IPS-20b (cell line): Measurements from ENCODE around the gene AJM1.
"Not testable (repeated sequence)": the region's sequence is repeated elsewhere in the genome, so short reads cannot be mapped to it uniquely, and the experiment has no call there.

Source experiments
- H3K27ac ChIP-seq: one replicate; pipeline ENCODE4 v1.5.1; 2013; ENCODE audit warnings: low read length
- H3K27me3 ChIP-seq: 2 replicates; pipeline ENCODE4 v1.6.1; 2013; ENCODE audit warnings: mild to moderate bottlenecking, low read length, inconsistent platforms; ENCODE audit not compliant: insufficient read depth
- H3K36me3 ChIP-seq: 2 replicates; pipeline ENCODE4 v1.6.1; 2013; ENCODE audit warnings: low read depth, mild to moderate bottlenecking, inconsistent platforms, low read length, moderate library complexity; ENCODE audit not compliant: insufficient read depth
- H3K4me1 ChIP-seq: 2 replicates; pipeline ENCODE4 v1.6.1; 2013; ENCODE audit warnings: mild to moderate bottlenecking, control low read depth, inconsistent platforms, low read length, moderate library complexity; ENCODE audit not compliant: insufficient read depth
- H3K4me3 ChIP-seq: 2 replicates; pipeline ENCODE4 v1.5.1; 2013; ENCODE audit warnings: mild to moderate bottlenecking, low read length, inconsistent platforms
- H3K9ac ChIP-seq: 2 replicates; pipeline ENCODE4 v1.6.1; 2013; ENCODE audit warnings: low read depth, mild to moderate bottlenecking, inconsistent platforms, low read length, moderate library complexity
- H3K9me3 ChIP-seq: 2 replicates; pipeline ENCODE4 v1.6.1; 2013; ENCODE audit warnings: mild to moderate bottlenecking, low read depth, low read length, inconsistent platforms; ENCODE audit not compliant: insufficient read depth

Gene AJM1

GRCh38 chr9:136865768-136866103, 23.5 kb downstream of the AJM1 start:
- Histone ChIP-seq H3K9ac (peak overlapping the region; percentile 73; the same call in 1 of the 2 replicates), H3K27me3 (no peaks in the 10 kb centered on the region), H3K9me3 (peaks cover 21% of the 10 kb centered on the region), H3K36me3 (peaks cover 37% of the 10 kb centered on the region), H3K4me3 (peak overlapping the region; percentile 76), H3K27ac (no peak overlapping the region), H3K4me1 (peaks cover 3% of the 10 kb centered on the region; the same call in 1 of the 2 replicates)

DNA sequence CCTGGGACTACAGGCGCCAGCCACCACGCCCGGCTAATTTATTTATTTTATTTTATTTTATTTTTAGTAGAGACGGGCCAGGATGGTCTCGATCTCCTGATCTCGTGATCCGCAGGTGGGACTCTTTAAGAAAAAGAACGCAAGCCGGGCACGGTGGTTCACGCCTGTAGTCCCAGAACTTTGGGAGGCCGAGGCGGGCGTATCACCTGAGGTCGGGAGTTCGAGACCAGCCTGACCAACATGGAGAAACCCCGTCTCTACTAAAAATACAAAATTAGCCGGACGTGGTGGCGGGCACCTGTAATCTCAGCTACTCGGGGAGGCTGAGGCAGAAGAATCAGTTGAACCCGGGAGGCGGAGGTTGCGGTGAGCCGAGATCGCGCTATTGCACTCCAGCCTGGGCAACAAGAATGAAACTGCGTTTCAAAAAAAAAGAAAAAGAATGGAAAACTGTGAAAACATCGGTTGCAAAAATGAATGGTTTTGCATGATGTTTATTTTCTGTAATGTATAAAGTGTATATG, 24.7 kb downstream of the AJM1 start:
- H3K9ac ChIP-seq, H3K4me1 ChIP-seq, H3K27me3 ChIP-seq, H3K27ac ChIP-seq: not testable (repeated sequence)
- peak overlapping the region; percentile 46; the same call in 1 of the 2 replicates for H3K4me3 ChIP-seq
- H3K9me3 ChIP-seq, result peaks cover 30% of the 10 kb centered on the region
- peaks cover 24% of the 10 kb centered on the region for H3K36me3 ChIP-seq

GRCh38 chr9:136867480-136867879, 25.2 kb downstream of the AJM1 start:
- no peak overlapping the region for H3K27ac ChIP-seq
- H3K27me3 ChIP-seq, result no peaks in the 10 kb centered on the region
- peaks cover 34% of the 10 kb centered on the region for H3K9me3 ChIP-seq
- peaks cover 3% of the 10 kb centered on the region; the same call in 1 of the 2 replicates for H3K4me1 ChIP-seq
- H3K36me3 ChIP-seq, result peaks cover 19% of the 10 kb centered on the region
- H3K9ac ChIP-seq, result no peak overlapping the region
- no peak overlapping the region for H3K4me3 ChIP-seq

DNA sequence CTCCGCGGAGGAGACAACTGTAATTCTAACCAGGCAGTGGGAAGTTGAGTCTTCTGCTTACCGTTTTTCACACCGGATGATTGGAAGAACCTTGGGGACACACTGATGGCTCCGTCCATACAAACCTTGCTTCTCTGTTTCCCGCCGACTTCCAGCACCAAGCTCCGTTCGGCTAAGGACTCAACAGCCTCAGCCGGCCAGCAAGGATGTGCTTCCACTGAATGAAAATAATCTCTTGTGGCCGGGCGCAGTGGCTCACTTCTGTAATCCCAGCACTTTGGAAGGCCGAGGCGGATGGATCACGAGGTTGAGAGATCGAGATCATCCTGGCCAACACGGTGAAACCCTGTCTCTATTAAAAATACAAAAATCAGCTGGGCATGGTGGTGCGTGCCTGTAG, 25.6 kb downstream of the AJM1 start:
- H3K9ac ChIP-seq, result no peak overlapping the region
- peaks cover 3% of the 10 kb centered on the region; the same call in 1 of the 2 replicates for H3K4me1 ChIP-seq
- peaks cover 15% of the 10 kb centered on the region for H3K36me3 ChIP-seq
- H3K9me3 ChIP-seq, result peaks cover 39% of the 10 kb centered on the region
- no peaks in the 10 kb centered on the region for H3K27me3 ChIP-seq
- no peak overlapping the region for H3K4me3 ChIP-seq
- no peak overlapping the region for H3K27ac ChIP-seq

- no peaks in the 10 kb centered on the region for H3K27me3 ChIP-seq
- no peak overlapping the region for H3K27ac ChIP-seq
- peaks cover 8% of the 10 kb centered on the region for H3K36me3 ChIP-seq
- no peak overlapping the region for H3K9ac ChIP-seq
- H3K9me3 ChIP-seq, result peaks cover 46% of the 10 kb centered on the region
- no peak overlapping the region for H3K4me3 ChIP-seq
- H3K4me1 ChIP-seq, result peaks cover 3% of the 10 kb centered on the region; the same call in 1 of the 2 replicates
These were observed 26.4 kb downstream of the AJM1 start for GRCh38 chr9:136868644-136869043.

DNA sequence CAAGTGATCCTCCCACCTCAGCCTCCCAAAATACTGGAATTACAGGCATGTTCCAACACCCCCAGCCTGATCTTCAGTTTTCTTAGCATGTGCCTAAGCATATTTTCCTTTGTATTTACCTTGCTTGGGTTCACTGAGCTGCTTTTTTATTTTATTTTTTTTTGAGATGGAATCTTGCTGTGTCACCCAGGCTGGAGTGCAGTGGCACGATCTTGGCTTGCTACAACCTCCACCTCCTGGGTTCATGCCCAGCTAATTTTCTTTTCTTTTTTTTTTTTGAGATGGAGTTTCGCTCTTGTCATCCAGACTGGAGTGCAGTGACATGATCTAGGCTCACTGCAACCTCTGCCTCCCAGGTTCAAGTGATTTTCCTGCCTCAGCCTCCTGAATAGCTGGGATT, 27.3 kb downstream of the AJM1 start:
- H3K9me3 ChIP-seq, result peaks cover 48% of the 10 kb centered on the region
- H3K36me3 ChIP-seq, H3K4me1 ChIP-seq, H3K27ac ChIP-seq, H3K9ac ChIP-seq, H3K4me3 ChIP-seq, H3K27me3 ChIP-seq: not testable (repeated sequence)

DNA sequence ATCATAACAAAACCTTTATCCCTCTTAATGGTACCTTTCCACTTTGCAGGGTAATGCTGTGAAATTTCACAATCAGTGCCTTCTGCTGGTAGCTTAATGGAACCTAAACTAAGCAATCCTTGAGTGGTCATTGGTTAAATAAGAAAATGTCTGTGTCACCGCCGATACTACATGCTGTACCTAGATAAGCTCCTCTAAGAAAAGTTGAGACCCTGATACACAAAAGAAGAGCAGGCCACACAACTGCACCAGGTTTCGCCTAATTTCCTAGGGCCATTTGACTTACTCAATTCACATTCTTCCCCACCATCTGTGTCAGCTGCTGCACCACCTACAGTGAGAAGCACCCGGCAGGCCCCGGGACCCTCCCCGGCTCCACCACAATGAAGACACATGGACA, 32.9 kb downstream of the AJM1 start:
- no peaks in the 10 kb centered on the region for H3K36me3 ChIP-seq
- no peak overlapping the region for H3K4me3 ChIP-seq
- H3K4me1 ChIP-seq, result no peaks in the 10 kb centered on the region
- H3K27ac ChIP-seq, result no peak overlapping the region
- H3K27me3 ChIP-seq, result no peaks in the 10 kb centered on the region
- H3K9me3 ChIP-seq, result peaks cover 31% of the 10 kb centered on the region
- H3K9ac ChIP-seq, result no peak overlapping the region

DNA sequence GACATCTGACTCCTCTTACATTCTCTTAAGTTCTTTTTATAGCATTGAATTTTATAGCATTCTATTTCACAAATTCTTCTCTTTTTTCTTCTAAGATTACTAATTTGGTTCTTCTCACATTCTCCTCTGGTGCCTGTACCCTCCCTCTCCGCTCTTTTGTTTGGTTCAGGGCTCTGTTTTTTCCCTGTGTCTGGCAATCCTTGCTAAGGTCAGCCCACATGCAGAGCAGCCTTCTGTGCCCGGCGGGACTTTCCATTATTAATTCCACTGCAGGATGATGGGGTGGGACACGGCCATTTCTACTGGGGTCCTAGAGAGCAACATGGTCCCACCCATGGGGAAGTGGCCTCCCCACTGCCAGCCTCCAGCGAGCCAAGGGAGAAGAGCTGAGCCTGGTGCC, 34.2 kb downstream of the AJM1 start:
- Histone ChIP-seq H3K27me3 (no peaks in the 10 kb centered on the region), H3K9me3 (peaks cover 20% of the 10 kb centered on the region), H3K4me3 (no peak overlapping the region), H3K36me3 (no peaks in the 10 kb centered on the region), H3K4me1 (no peaks in the 10 kb centered on the region), H3K27ac (no peak overlapping the region), H3K9ac (no peak overlapping the region)

DNA sequence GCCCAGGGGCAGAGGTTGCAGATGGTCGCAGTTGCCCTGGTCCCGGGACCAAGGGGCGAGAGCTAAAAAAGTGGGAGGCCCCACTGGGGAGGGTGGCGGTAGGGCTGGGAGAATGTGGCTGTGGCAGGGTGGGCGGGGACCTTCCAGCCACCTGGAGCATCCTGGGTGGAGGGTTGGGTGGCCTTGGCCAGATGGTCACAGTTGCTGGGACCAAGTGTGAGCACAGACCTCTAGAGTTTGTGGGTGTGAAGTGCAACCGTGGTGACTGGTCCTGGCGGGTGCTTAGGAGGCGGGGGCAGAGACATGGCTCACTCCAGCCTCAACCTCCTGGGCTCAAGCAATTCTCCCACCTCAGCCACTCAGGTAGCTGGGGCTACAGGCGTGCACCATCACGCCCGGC, 38.4 kb downstream of the AJM1 start:
- Histone ChIP-seq H3K27ac (no peak overlapping the region), H3K4me3 (no peak overlapping the region), H3K9me3 (no peaks in the 10 kb centered on the region), H3K27me3 (no peaks in the 10 kb centered on the region), H3K36me3 (no peaks in the 10 kb centered on the region), H3K9ac (no peak overlapping the region), H3K4me1 (no peaks in the 10 kb centered on the region; the same call in 1 of the 2 replicates)

DNA sequence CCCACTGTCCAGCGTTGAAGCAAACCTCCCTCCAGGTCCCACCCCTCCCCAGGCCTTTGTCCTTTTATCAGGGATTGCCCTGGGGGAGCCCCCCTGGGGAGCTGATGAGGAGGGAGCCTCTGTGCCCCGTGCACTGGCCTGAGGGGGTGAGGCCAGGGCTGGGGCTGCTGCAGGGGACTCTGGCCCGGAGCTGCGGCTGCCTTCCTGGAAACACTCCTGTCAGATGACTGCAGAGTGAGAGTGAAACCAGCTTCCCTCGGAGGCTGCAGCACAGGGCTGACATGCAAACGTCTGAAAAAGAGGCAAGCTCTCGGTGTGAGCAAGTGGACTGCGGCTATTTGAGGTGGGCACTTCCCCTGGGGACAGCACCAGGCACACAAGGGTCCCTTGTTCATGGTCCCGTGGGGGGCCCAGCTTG, 39.4 kb downstream of the AJM1 start:
- Histone ChIP-seq H3K4me1 (no peaks in the 10 kb centered on the region; the same call in 1 of the 2 replicates), H3K9me3 (no peaks in the 10 kb centered on the region), H3K4me3 (no peak overlapping the region), H3K27ac (no peak overlapping the region), H3K36me3 (no peaks in the 10 kb centered on the region), H3K27me3 (no peaks in the 10 kb centered on the region), H3K9ac (no peak overlapping the region)

- no peaks in the 10 kb centered on the region for H3K27me3 ChIP-seq
- no peaks in the 10 kb centered on the region; the same call in 1 of the 2 replicates for H3K4me1 ChIP-seq
- no peak overlapping the region for H3K9ac ChIP-seq
- H3K9me3 ChIP-seq, result no peaks in the 10 kb centered on the region
- no peaks in the 10 kb centered on the region for H3K36me3 ChIP-seq
- H3K27ac ChIP-seq, result no peak overlapping the region
- no peak overlapping the region for H3K4me3 ChIP-seq
These were observed 40.0 kb downstream of the AJM1 start for GRCh38 chr9:136882109-136882946.

DNA sequence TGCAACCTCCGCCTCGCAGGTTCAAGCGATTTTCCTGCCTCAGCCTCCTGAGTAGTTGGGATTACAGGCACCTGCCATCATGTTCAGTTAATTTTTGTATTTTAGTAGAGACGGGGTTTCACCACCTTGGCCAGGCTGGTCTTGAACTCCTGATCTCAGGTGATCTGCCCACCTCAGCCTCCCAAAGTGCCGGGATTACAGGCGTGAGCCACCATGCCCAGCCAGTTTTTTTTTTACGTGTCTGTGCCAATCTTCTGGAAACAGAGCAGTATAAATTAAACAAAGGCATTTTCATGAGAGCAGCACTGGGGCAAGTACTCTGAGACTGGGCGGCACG, 40.6 kb downstream of the AJM1 start:
- H3K36me3 ChIP-seq, H3K9ac ChIP-seq, H3K27ac ChIP-seq, H3K4me3 ChIP-seq, H3K9me3 ChIP-seq, H3K27me3 ChIP-seq, H3K4me1 ChIP-seq: not testable (repeated sequence)
